ENCODE data around the gene IQGAP1. TPM values are rescaled to one million over a fixed set of nuclear protein-coding genes. Genes with fewer than 3 reads are reported as not detected.
A peak's percentile ranks its signal among the peaks of the same experiment; 100 is the strongest.
"Not testable (repeated sequence)": the region's sequence is repeated elsewhere in the genome, so short reads cannot be mapped to it uniquely, and the experiment has no call there.

Gene IQGAP1
- total RNA-seq, 1 donor, result 297 TPM

GRCh38 chr15:90519688-90520087 lies 131.6 kb downstream of the IQGAP1 start:
- H3K4me3 ChIP-seq (ENCODE audit: low read depth, low read length), result no peak overlapping the region
- no peak for DNase-seq (ENCODE audit: low read depth)
- TF ChIP-seq CTCF (IDR thresholded peaks at IDR 0.05; ENCODE audit: insufficient read depth, low read depth, low read length), result no peak

- no peak for DNase-seq (ENCODE audit: low read depth)
- TF ChIP-seq CTCF (IDR thresholded peaks at IDR 0.05; ENCODE audit: insufficient read depth, low read depth, low read length), result no peak
- no peak overlapping the region for H3K4me3 ChIP-seq (ENCODE audit: low read depth, low read length)
Measured at GRCh38 chr15:90520365-90520764, 132.3 kb downstream of the IQGAP1 start.

GRCh38 chr15:90523373-90523772 lies 135.3 kb downstream of the IQGAP1 start:
- TF ChIP-seq CTCF (IDR thresholded peaks at IDR 0.05; ENCODE audit: insufficient read depth, low read depth, low read length), result no peak
- H3K4me3 ChIP-seq (ENCODE audit: low read depth, low read length), result no peak overlapping the region
- no peak for DNase-seq (ENCODE audit: low read depth)

- H3K4me3 ChIP-seq (ENCODE audit: low read depth, low read length), result not testable (repeated sequence)
- DNase-seq (ENCODE audit: low read depth), result peak; percentile 15
Measured at GRCh38 chr15:90524018-90524803, 136.2 kb downstream of the IQGAP1 start.

- TF ChIP-seq CTCF (IDR thresholded peaks at IDR 0.05; ENCODE audit: insufficient read depth, low read depth, low read length), result no peak
- peak overlapping the region; percentile 69 for H3K4me3 ChIP-seq (ENCODE audit: low read depth, low read length)
- no peak for DNase-seq (ENCODE audit: low read depth)
Measured at GRCh38 chr15:90529011-90529370, 140.9 kb downstream of the IQGAP1 start.

- no peak for TF ChIP-seq CTCF (IDR thresholded peaks at IDR 0.05; ENCODE audit: insufficient read depth, low read depth, low read length)
- H3K4me3 ChIP-seq (ENCODE audit: low read depth, low read length), result peak within 1 kb of the TSS; percentile 69
- peak; percentile 56 for DNase-seq (ENCODE audit: low read depth)
Measured at GRCh38 chr15:90529371-90530249, 141.6 kb downstream of the IQGAP1 start, which contains the start of gene CRTC3. Gene CRTC3 (plus strand): TSS chr15:90529923. CDS start chr15:90530072, 149 bp downstream.
